ENCODE data around the gene PYGM. TPM values are rescaled to one million over a fixed set of nuclear protein-coding genes. Genes with fewer than 3 reads are reported as not detected.

The PYGM gene
- total RNA-seq, 2 experiments from 2014 or later: 2.2 TPM

DNA sequence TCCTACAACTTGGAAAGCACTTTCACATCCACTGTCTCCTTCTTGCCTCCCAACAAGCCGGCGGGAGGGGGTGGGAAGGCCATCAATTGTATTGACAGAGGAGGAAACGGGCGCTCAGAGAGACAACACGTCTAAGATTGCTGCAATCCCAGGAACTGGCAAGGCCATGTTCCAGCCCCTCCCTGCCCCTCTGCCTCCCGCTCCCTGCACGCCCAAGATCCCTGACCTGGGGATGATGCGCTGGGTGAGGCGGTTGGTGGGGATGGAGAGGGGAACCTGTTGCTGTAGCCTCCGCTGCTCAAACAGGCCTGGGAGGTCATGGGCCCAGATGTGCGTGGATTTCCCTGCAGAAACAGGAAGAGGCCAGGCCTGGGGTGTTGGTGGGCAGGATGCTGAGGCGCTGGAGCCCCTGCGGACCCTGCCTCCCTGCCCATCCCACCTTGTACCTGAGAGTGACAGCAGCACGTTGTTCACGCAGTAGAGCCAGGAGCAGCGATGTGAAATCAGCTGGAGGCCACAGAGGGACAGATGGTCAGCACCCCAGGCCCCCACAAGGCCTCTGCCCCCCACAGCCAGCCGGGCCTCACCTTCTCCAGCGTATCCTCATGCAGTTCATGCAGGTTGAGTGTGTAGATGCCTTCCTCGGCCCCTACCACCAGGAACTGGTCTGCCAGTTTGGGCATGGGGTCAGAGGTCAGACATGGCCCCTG, 36.4 kb upstream of the PYGM start:
- ChIA-PET POLR2A (no interaction called here), CTCF (ENCODE audit: unreplicated experiment) (no interaction called here)
- Histone ChIP-seq H2AFZ (ENCODE audit: low read length) (no peak overlapping the region), H3K9me2 (ENCODE audit: insufficient read depth, low read length) (no peaks in the 10 kb centered on the region), H3K79me2 (ENCODE audit: insufficient read depth, low read depth, low read length) (peaks cover 2% of the 10 kb centered on the region; the same call in 1 of the 2 replicates), H3K36me3 (ENCODE audit: insufficient read depth, low read length) (peaks cover 70% of the 10 kb centered on the region), H3K4me1 (ENCODE audit: insufficient read depth, low read length, poor library complexity, severe bottlenecking) (peaks cover 24% of the 10 kb centered on the region), H3K9me3 (ENCODE audit: low read length) (no peaks in the 10 kb centered on the region), H3K4me3 (ENCODE audit: low read depth, low read length, poor library complexity, severe bottlenecking) (no peak overlapping the region), H3K4me2 (ENCODE audit: low read length) (no peak overlapping the region), H4K20me1 (ENCODE audit: insufficient read depth, low read length) (no peaks in the 10 kb centered on the region), H3K27ac (ENCODE audit: low read depth, low read length, poor library complexity, severe bottlenecking) (no peak overlapping the region)
- intact Hi-C loops (cut with micrococcal nuclease; ENCODE audit: unreplicated experiment): no loop called here
- DNase-seq (ENCODE audit: low spot score): no peak
- no TSS peak for BruUV-seq (replicated peaks)
- TF ChIP-seq CTCF (conservative IDR thresholded peaks at IDR 0.05; ENCODE audit: low read length) (no peak), EZH2phosphoT487 (IDR thresholded peaks at IDR 0.05; ENCODE audit: borderline replicate concordance, low read depth, low read length) (no peak)

- no peaks in the 10 kb centered on the region for H3K79me2 ChIP-seq (ENCODE audit: insufficient read depth, low read depth, low read length)
- no TSS peak for BruUV-seq (replicated peaks)
- no peaks in the 10 kb centered on the region for H3K9me2 ChIP-seq (ENCODE audit: insufficient read depth, low read length)
- H3K4me3 ChIP-seq (ENCODE audit: low read depth, low read length, poor library complexity, severe bottlenecking): no peak overlapping the region
- ChIA-PET CTCF (ENCODE audit: unreplicated experiment) (no interaction called here), POLR2A (no interaction called here)
- TF ChIP-seq EZH2phosphoT487 (IDR thresholded peaks at IDR 0.05; ENCODE audit: borderline replicate concordance, low read depth, low read length): no peak
- TF ChIP-seq CTCF (conservative IDR thresholded peaks at IDR 0.05; ENCODE audit: low read length): no peak
- H3K36me3 ChIP-seq (ENCODE audit: insufficient read depth, low read length): peaks cover 68% of the 10 kb centered on the region
- H3K4me2 ChIP-seq (ENCODE audit: low read length): no peak overlapping the region
- peaks cover 7% of the 10 kb centered on the region for H3K4me1 ChIP-seq (ENCODE audit: insufficient read depth, low read length, poor library complexity, severe bottlenecking)
- DNase-seq (ENCODE audit: low spot score): no peak
- intact Hi-C loops (cut with micrococcal nuclease; ENCODE audit: unreplicated experiment): no loop called here
- no peak overlapping the region for H2AFZ ChIP-seq (ENCODE audit: low read length)
- H4K20me1 ChIP-seq (ENCODE audit: insufficient read depth, low read length): no peaks in the 10 kb centered on the region
- H3K9me3 ChIP-seq (ENCODE audit: low read length): no peaks in the 10 kb centered on the region
- H3K27ac ChIP-seq (ENCODE audit: low read depth, low read length, poor library complexity, severe bottlenecking): no peak overlapping the region
Measured at GRCh38 chr11:64794526-64794925, 34.8 kb upstream of the PYGM start.

Data from OCI-LY7 (cell line).